NB4 (cell line): Measurements from ENCODE around the gene SLC20A1.
"Not testable (repeated sequence)": the region's sequence is repeated elsewhere in the genome, so short reads cannot be mapped to it uniquely, and the experiment has no call there.

Experiments
- CTCF ChIP-seq: IDR thresholded peaks from one replicate; pipeline ENCODE4 v1.5.1; 2012; ENCODE audit warnings: low read depth, low read length
- POLR2A ChIP-seq: IDR thresholded peaks from 2 replicates; pipeline ENCODE4 v1.6.1; 2011; ENCODE audit warnings: mild to moderate bottlenecking; ENCODE audit not compliant: insufficient read length; ENCODE audit errors: extremely low read depth

- not testable (repeated sequence) for TF ChIP-seq CTCF, POLR2A
These were observed 33.5 kb upstream of the SLC20A1 start for GRCh38 chr2:112612283-112612682.
